GM19238 (cell line): ENCODE results near the gene EEFSEC.

Source experiments
- DNase-seq: peaks from one replicate; pipeline ENCODE4 v3.0.0; 2011; ENCODE audit warnings: low spot score; ENCODE audit not compliant: insufficient read length

EEFSEC gene

GRCh38 chr3:128347282-128347681 lies 194.0 kb downstream of the EEFSEC start:
- no peak for DNase-seq

GRCh38 chr3:128348075-128348474 lies 194.8 kb downstream of the EEFSEC start:
- no peak for DNase-seq

- peak; percentile 27 for DNase-seq
Observed at GRCh38 chr3:128348805-128349531, 195.7 kb downstream of the EEFSEC start.

GRCh38 chr3:128349963-128350599 lies 196.8 kb downstream of the EEFSEC start:
- no peak for DNase-seq

- DNase-seq: no peak
Observed at GRCh38 chr3:128351546-128351945, 198.3 kb downstream of the EEFSEC start.

- DNase-seq: no peak
Observed at GRCh38 chr3:128352326-128352725, 199.0 kb downstream of the EEFSEC start.

- DNase-seq: no peak
Observed at GRCh38 chr3:128353361-128353965, 200.2 kb downstream of the EEFSEC start.

GRCh38 chr3:128353991-128354687 lies 200.9 kb downstream of the EEFSEC start:
- no peak for DNase-seq

- DNase-seq: no peak
Observed at GRCh38 chr3:128354788-128355542, 201.7 kb downstream of the EEFSEC start.

GRCh38 chr3:128355543-128355919 lies 202.2 kb downstream of the EEFSEC start:
- no peak for DNase-seq

GRCh38 chr3:128356822-128357221 lies 203.5 kb downstream of the EEFSEC start:
- no peak for DNase-seq

GRCh38 chr3:128357538-128357937 lies 204.3 kb downstream of the EEFSEC start:
- no peak for DNase-seq

- DNase-seq: no peak
Observed at GRCh38 chr3:128358156-128358895, 205.0 kb downstream of the EEFSEC start.

GRCh38 chr3:128359060-128359664 lies 205.9 kb downstream of the EEFSEC start:
- no peak for DNase-seq

- no peak for DNase-seq
Observed at GRCh38 chr3:128359846-128360642, 206.8 kb downstream of the EEFSEC start.

- DNase-seq: no peak
Observed at GRCh38 chr3:128360705-128361271, 207.5 kb downstream of the EEFSEC start.

GRCh38 chr3:128362026-128362965 lies 209.0 kb downstream of the EEFSEC start:
- DNase-seq: no peak

GRCh38 chr3:128364291-128364690 lies 211.0 kb downstream of the EEFSEC start:
- DNase-seq: no peak
